Measurements from ENCODE around the gene PNCK. TPM values are rescaled to one million over a fixed set of nuclear protein-coding genes. Genes with fewer than 3 reads are reported as not detected.
A peak's percentile ranks its signal among the peaks of the same experiment; 100 is the strongest.

PNCK gene
- total RNA-seq, 1 donor from 2014 or later: 1.1 TPM

DNA sequence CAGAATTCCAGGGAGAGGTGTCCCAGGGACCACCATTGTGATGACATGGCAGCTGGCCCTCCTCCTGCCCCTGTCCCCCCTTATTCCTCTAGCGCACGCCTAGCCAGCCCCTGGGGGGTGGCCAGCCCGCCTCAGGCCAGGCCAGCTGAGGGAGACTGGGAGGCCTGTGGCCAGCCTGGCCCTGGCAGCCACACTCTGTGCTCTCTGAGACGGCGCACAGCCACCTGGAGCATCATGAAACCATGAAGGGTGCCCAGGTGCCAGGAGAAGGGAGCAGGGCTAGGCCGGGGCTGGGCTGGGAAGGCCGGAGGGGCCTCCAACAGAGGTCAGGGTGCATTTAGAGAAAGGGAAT, 41.0 kb downstream of the PNCK start:
- Histone ChIP-seq H3K79me2 (ENCODE audit: insufficient read depth, low read length) (no peaks in the 10 kb centered on the region), H3K36me3 (ENCODE audit: insufficient read depth, low read length) (no peaks in the 10 kb centered on the region), H3K27me3 (ENCODE audit: insufficient read depth, low read length) (no peaks in the 10 kb centered on the region), H3K9me3 (ENCODE audit: insufficient read depth, low read depth, low read length) (no peaks in the 10 kb centered on the region), H3K4me1 (ENCODE audit: insufficient read depth, low read length) (no peaks in the 10 kb centered on the region), H3K27ac (ENCODE audit: low read depth, low read length) (no peak overlapping the region), H4K20me1 (ENCODE audit: insufficient read depth, low read length) (no peaks in the 10 kb centered on the region), H3K4me2 (ENCODE audit: low read length) (no peak overlapping the region), H3K4me3 (ENCODE audit: insufficient read depth, low read depth, low read length) (no peak overlapping the region), H3K9ac (ENCODE audit: low read length) (no peak overlapping the region), H2AFZ (ENCODE audit: low read depth, low read length) (no peak overlapping the region)
- no peak for TF ChIP-seq EZH2 (IDR thresholded peaks at IDR 0.05; ENCODE audit: insufficient read depth, low read length)
- TF ChIP-seq, protein P1, sequence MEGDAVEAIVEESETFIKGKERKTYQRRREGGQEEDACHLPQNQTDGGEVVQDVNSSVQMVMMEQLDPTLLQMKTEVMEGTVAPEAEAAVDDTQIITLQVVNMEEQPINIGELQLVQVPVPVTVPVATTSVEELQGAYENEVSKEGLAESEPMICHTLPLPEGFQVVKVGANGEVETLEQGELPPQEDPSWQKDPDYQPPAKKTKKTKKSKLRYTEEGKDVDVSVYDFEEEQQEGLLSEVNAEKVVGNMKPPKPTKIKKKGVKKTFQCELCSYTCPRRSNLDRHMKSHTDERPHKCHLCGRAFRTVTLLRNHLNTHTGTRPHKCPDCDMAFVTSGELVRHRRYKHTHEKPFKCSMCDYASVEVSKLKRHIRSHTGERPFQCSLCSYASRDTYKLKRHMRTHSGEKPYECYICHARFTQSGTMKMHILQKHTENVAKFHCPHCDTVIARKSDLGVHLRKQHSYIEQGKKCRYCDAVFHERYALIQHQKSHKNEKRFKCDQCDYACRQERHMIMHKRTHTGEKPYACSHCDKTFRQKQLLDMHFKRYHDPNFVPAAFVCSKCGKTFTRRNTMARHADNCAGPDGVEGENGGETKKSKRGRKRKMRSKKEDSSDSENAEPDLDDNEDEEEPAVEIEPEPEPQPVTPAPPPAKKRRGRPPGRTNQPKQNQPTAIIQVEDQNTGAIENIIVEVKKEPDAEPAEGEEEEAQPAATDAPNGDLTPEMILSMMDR (IDR thresholded peaks at IDR 0.05; ENCODE audit: insufficient read depth, low read depth, low read length): no peak
- DNase-seq (ENCODE audit: low read depth) (no peak), FAIRE-seq (no peak)
- Mint-ChIP-seq H3K27ac (ENCODE audit: unreplicated experiment) (no peak overlapping the region), H3K4me3 (ENCODE audit: unreplicated experiment) (no peak overlapping the region), H3K9me3 (ENCODE audit: unreplicated experiment) (peaks cover 6% of the 10 kb centered on the region), H3K36me3 (ENCODE audit: low read depth, unreplicated experiment) (no peaks in the 10 kb centered on the region), H3K27me3 (ENCODE audit: low read depth, unreplicated experiment) (peaks cover 43% of the 10 kb centered on the region), H3K4me1 (ENCODE audit: low read depth, unreplicated experiment) (no peaks in the 10 kb centered on the region)

DNA sequence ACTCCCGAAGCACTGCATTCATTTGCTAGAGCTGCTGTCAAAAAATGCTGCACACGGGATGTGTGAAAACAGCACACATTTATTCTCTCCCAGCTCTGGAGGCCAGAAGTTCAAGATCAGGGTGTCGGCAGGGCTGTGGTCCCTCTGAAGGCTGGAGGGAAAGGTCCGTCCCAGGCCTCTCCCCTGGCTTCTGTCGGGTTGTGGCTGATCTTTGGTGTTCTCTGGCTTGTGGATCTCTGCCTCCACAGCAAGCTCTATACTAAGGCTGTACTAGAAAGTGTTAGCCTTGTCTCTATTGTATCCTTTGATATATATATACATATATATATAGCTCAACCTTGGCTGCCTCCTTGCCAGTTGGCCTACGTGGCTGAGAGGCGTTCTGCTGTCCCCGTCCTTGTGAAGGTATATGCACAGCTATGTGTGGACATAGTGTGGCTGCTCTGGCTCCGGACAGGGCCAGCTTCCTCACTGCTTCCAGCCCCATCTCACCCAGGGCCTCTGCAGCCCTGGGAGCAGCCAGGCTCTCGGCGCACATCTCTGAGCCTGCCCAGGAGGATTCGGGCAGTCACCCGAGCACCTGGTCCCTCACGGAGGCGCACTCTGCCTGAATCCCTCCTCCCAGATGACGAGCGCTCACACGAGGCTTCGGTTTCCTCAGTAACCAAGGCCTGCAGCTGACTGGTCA, 41.6 kb downstream of the PNCK start:
- no peaks in the 10 kb centered on the region for H4K20me1 ChIP-seq (ENCODE audit: insufficient read depth, low read length)
- H3K79me2 ChIP-seq (ENCODE audit: insufficient read depth, low read length): no peaks in the 10 kb centered on the region
- no peak for TF ChIP-seq EZH2 (IDR thresholded peaks at IDR 0.05; ENCODE audit: insufficient read depth, low read length)
- no peak overlapping the region for H3K9ac ChIP-seq (ENCODE audit: low read length)
- no peak overlapping the region for H3K4me3 ChIP-seq (ENCODE audit: insufficient read depth, low read depth, low read length)
- Mint-ChIP-seq H3K4me3 (ENCODE audit: unreplicated experiment) (no peak overlapping the region), H3K36me3 (ENCODE audit: low read depth, unreplicated experiment) (no peaks in the 10 kb centered on the region), H3K4me1 (ENCODE audit: low read depth, unreplicated experiment) (no peaks in the 10 kb centered on the region), H3K9me3 (ENCODE audit: unreplicated experiment) (peaks cover 6% of the 10 kb centered on the region), H3K27me3 (ENCODE audit: low read depth, unreplicated experiment) (peaks cover 44% of the 10 kb centered on the region), H3K27ac (ENCODE audit: unreplicated experiment) (no peak overlapping the region)
- no peaks in the 10 kb centered on the region for H3K27me3 ChIP-seq (ENCODE audit: insufficient read depth, low read length)
- no peak overlapping the region for H3K4me2 ChIP-seq (ENCODE audit: low read length)
- FAIRE-seq (no peak), DNase-seq (ENCODE audit: low read depth) (no peak)
- no peaks in the 10 kb centered on the region for H3K4me1 ChIP-seq (ENCODE audit: insufficient read depth, low read length)
- no peak overlapping the region for H2AFZ ChIP-seq (ENCODE audit: low read depth, low read length)
- no peaks in the 10 kb centered on the region for H3K36me3 ChIP-seq (ENCODE audit: insufficient read depth, low read length)
- no peaks in the 10 kb centered on the region for H3K9me3 ChIP-seq (ENCODE audit: insufficient read depth, low read depth, low read length)
- H3K27ac ChIP-seq (ENCODE audit: low read depth, low read length): no peak overlapping the region

DNA sequence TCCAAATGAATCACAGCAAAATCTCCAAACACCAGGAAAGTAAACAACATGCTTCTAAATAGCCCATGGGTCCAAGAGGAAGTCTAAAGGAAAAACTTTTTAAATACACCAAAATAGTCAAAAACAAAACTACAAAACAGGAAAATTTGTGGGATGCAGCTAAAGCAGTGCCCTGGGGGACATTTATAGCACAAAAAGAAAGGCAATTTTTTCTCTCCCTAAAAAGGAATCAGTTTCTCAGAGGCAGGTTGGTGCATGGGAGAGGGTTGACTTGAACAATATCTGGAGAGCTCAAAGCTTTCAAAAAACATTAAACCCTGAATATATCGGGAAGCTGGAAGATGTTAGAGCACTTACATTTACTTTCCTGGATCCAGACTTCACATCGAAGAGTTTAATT, 42.3 kb downstream of the PNCK start:
- Histone ChIP-seq H3K27me3 (ENCODE audit: insufficient read depth, low read length) (no peaks in the 10 kb centered on the region), H4K20me1 (ENCODE audit: insufficient read depth, low read length) (no peaks in the 10 kb centered on the region), H3K36me3 (ENCODE audit: insufficient read depth, low read length) (no peaks in the 10 kb centered on the region), H3K79me2 (ENCODE audit: insufficient read depth, low read length) (no peaks in the 10 kb centered on the region), H3K27ac (ENCODE audit: low read depth, low read length) (no peak overlapping the region), H3K9ac (ENCODE audit: low read length) (no peak overlapping the region), H3K9me3 (ENCODE audit: insufficient read depth, low read depth, low read length) (no peaks in the 10 kb centered on the region), H3K4me2 (ENCODE audit: low read length) (no peak overlapping the region), H3K4me3 (ENCODE audit: insufficient read depth, low read depth, low read length) (no peak overlapping the region), H2AFZ (ENCODE audit: low read depth, low read length) (no peak overlapping the region), H3K4me1 (ENCODE audit: insufficient read depth, low read length) (no peaks in the 10 kb centered on the region)
- Mint-ChIP-seq H3K4me1 (ENCODE audit: low read depth, unreplicated experiment) (no peaks in the 10 kb centered on the region), H3K4me3 (ENCODE audit: unreplicated experiment) (no peak overlapping the region), H3K27ac (ENCODE audit: unreplicated experiment) (no peak overlapping the region), H3K36me3 (ENCODE audit: low read depth, unreplicated experiment) (no peaks in the 10 kb centered on the region), H3K9me3 (ENCODE audit: unreplicated experiment) (peaks cover 6% of the 10 kb centered on the region), H3K27me3 (ENCODE audit: low read depth, unreplicated experiment) (peaks cover 44% of the 10 kb centered on the region)
- no peak for DNase-seq (ENCODE audit: low read depth)
- TF ChIP-seq, protein P1 (IDR thresholded peaks at IDR 0.05; ENCODE audit: insufficient read depth, low read depth, low read length): no peak
- FAIRE-seq: peak; percentile 20
